SK-N-SH (cell line): ENCODE data around the gene WLS. TPM values are rescaled to one million over a fixed set of nuclear protein-coding genes. Genes with fewer than 3 reads are reported as not detected.
A peak's percentile ranks its signal among the peaks of the same experiment; 100 is the strongest.

Experiments used
- CTCF ChIA-PET: fragments of 300-600, 350-600 bp; formaldehyde crosslinking; extraction: SDS; loops from one replicate; lab custom pipeline; 2021; lab: Yijun Ruan, JAX
- POLR2A ChIA-PET: fragments of 350-600 bp; sonication (Branson Sonifier 250); formaldehyde crosslinking; extraction: SDS; loops from one replicate; lab custom pipeline; 2020; ENCODE audit warnings: antibody characterized with exemption, inconsistent platforms; lab: Yijun Ruan, JAX
- DNase-seq: peaks from one replicate; pipeline ENCODE4 v3.0.0; 2012
- H2AFZ ChIP-seq: fragments of 200-600 bp; sonication (generic); 2 replicates; pipeline ENCODE4 v1.8.1; 2016; ENCODE audit warnings: antibody characterized with exemption, mild to moderate bottlenecking, low read depth
- H3F3A ChIP-seq: fragments of 200-600 bp; sonication (generic); replicated peaks from 2 replicates; pipeline ENCODE3; 2016; ENCODE audit warnings: antibody characterized with exemption, mild to moderate bottlenecking; ENCODE audit not compliant: insufficient read depth
- H3K27ac ChIP-seq, 2 experiments: fragments of 200-500 bp in 1 of 2; fragments of 200-600 bp in 1 of 2; sonication (Bioruptor generic) in 1 of 2; sonication (generic), shearing (Covaris generic) in 1 of 2; 2 replicates each; pipeline versions ENCODE4 v1.5.1 to v1.6.1; 2014 to 2016; ENCODE audit warnings: low read depth in 2 of 2, inconsistent platforms in 1 of 2, low read length in 1 of 2, mild to moderate bottlenecking in 1 of 2, mixed read lengths in 1 of 2
- H3K27me3 ChIP-seq: fragments of 200-600 bp; sonication (generic), shearing (Covaris generic); 2 replicates; pipeline ENCODE4 v1.6.1; 2016; ENCODE audit warnings: mixed run types; ENCODE audit not compliant: insufficient read depth
- H3K36me3 ChIP-seq, 2 experiments: fragments of 200-500 bp in 1 of 2; fragments of 200-600 bp in 1 of 2; sonication (Bioruptor generic) in 1 of 2; sonication (generic) in 1 of 2; replicated peaks in 1 of 2; 2 replicates each; pipeline versions ENCODE3 to v1.5.1; 2014 to 2016; ENCODE audit warnings: low read length in 1 of 2, mild to moderate bottlenecking in 1 of 2; ENCODE audit not compliant: insufficient read depth in 2 of 2, control insufficient read depth in 1 of 2
- H3K4me1 ChIP-seq, 2 experiments: fragments of 200-500 bp in 1 of 2; fragments of 200-600 bp in 1 of 2; sonication (Bioruptor generic) in 1 of 2; sonication (generic), shearing (Covaris generic) in 1 of 2; 2 replicates each; pipeline versions ENCODE4 v1.5.1 to v1.6.1; 2014 to 2016; ENCODE audit warnings: low read depth in 1 of 2, low read length in 1 of 2, mixed run types in 1 of 2; ENCODE audit not compliant: insufficient read depth in 2 of 2, control insufficient read depth in 1 of 2
- H3K4me2 ChIP-seq: fragments of 200-600 bp; sonication (generic), shearing (Covaris generic); 2 replicates; pipeline ENCODE4 v1.6.1; 2017; ENCODE audit warnings: mixed run types
- H3K4me3 ChIP-seq, 2 experiments: fragments of 200-500 bp in 1 of 2; fragments of 200-600 bp in 1 of 2; sonication (Bioruptor generic) in 1 of 2; sonication (generic), shearing (Covaris generic) in 1 of 2; 2 replicates each; pipeline versions ENCODE4 v1.5.1 to v1.8.1; 2014 to 2016; ENCODE audit warnings: low read depth in 2 of 2, inconsistent platforms in 1 of 2, low read length in 1 of 2, mild to moderate bottlenecking in 1 of 2, mixed read lengths in 1 of 2, moderate library complexity in 1 of 2
- H3K79me2 ChIP-seq: fragments of 200-600 bp; sonication (generic); 2 replicates; pipeline ENCODE4 v1.8.1; 2017; ENCODE audit warnings: mild to moderate bottlenecking; ENCODE audit not compliant: insufficient read depth
- H3K9ac ChIP-seq: fragments of 200-600 bp; sonication (generic); 2 replicates; pipeline ENCODE4 v1.6.1; 2017; ENCODE audit warnings: mixed run types
- H3K9me2 ChIP-seq: fragments of 200-600 bp; sonication (generic); 2 replicates; pipeline ENCODE4 v1.6.1; 2017; ENCODE audit warnings: mixed run types
- H3K9me3 ChIP-seq: fragments of 200-600 bp; sonication (generic); 2 replicates; pipeline ENCODE4 v1.6.1; 2017; ENCODE audit warnings: mixed run types, mild to moderate bottlenecking, moderate library complexity
- H4K20me1 ChIP-seq: fragments of 200-600 bp; sonication (generic); 2 replicates; pipeline ENCODE4 v1.6.1; 2017; ENCODE audit warnings: mild to moderate bottlenecking, mixed run types; ENCODE audit not compliant: insufficient read depth
- CHD2 ChIP-seq: fragments of 150-350 bp; IDR thresholded peaks from 2 replicates; pipeline ENCODE4 v1.6.1; 2018; ENCODE audit warnings: low read length; ENCODE audit not compliant: partially characterized antibody
- ELF1 ChIP-seq: IDR thresholded peaks from 2 replicates; pipeline ENCODE4 v1.4.0; 2012
- NRF1 ChIP-seq: IDR thresholded peaks from 2 replicates; pipeline ENCODE4 v1.6.1; 2012; ENCODE audit warnings: low read depth, mild to moderate bottlenecking, low read length
- RAD21 ChIP-seq: IDR thresholded peaks from 2 replicates; pipeline ENCODE4 v1.6.1; 2012; ENCODE audit warnings: mild to moderate bottlenecking, low read length
- RCOR1 ChIP-seq: fragments of 150-350 bp; IDR thresholded peaks from 2 replicates; pipeline ENCODE4 v1.6.1; 2017; ENCODE audit warnings: antibody characterized with exemption, low read length
- REST ChIP-seq: IDR thresholded peaks from 2 replicates; pipeline ENCODE4 v1.6.1; 2012; ENCODE audit warnings: mild to moderate bottlenecking, low read depth, low read length, moderate library complexity
- TEAD4 ChIP-seq: IDR thresholded peaks from 2 replicates; pipeline ENCODE4 v1.4.0; 2012; ENCODE audit warnings: mild to moderate bottlenecking, borderline replicate concordance; ENCODE audit not compliant: insufficient read depth
- YY1 ChIP-seq: IDR thresholded peaks from 2 replicates; pipeline ENCODE4 v1.4.0; 2012; ENCODE audit warnings: low read depth, mild to moderate bottlenecking
- ZBTB33 ChIP-seq: IDR thresholded peaks from 2 replicates; pipeline ENCODE4 v1.4.0; 2012; ENCODE audit warnings: low read depth, borderline replicate concordance
- WGBS: methylation state at CpG from one replicate; pipeline ENCODE4 v1.1.6; 2017; ENCODE audit warnings: low lambda C conversion rate; 5-methylcytosine and 5-hydroxymethylcytosine counted together
- polyA plus RNA-seq, 3 experiments: library from polyadenylated mRNA; depleted of rRNA; stranded (reverse); fragments of >200 nt; gene quantifications; 2 replicates each; pipeline ENCODE4 v1.2.3, GENCODE V29; 2012

Gene WLS
- polyA plus RNA-seq, 1 of the 3 experiments (the other 2 are of a cell fraction) = 69.0 TPM

- no peak overlapping the region for H2AFZ ChIP-seq
- H3K4me2 ChIP-seq = peak overlapping the region; percentile 94
- H3K9me2 ChIP-seq = no peaks in the 10 kb centered on the region
- TF ChIP-seq RCOR1 (no peak), ELF1 (no peak), RAD21 (no peak), YY1 (no peak)
- peaks cover 50% of the 10 kb centered on the region for H3K79me2 ChIP-seq
- H4K20me1 ChIP-seq = peaks cover 12% of the 10 kb centered on the region; the same call in 1 of the 2 replicates
- POLR2A ChIA-PET = interaction anchor here (1.2 kb wide), 1 partner anchor 108 kb away, joined by 3 read pairs; no protein-coding TSS in a partner anchor
- peak overlapping the region; percentile 87 to 89; a peak in 3 of 4 replicates for H3K4me3 ChIP-seq
- H3F3A ChIP-seq = peaks cover 14% of the 10 kb centered on the region
- 92% methylated on average over 7 of the region's 7 CpGs for WGBS
- H3K36me3 ChIP-seq = peaks cover under 1 to 11% of the 10 kb centered on the region in 2 experiments
- no peaks in the 10 kb centered on the region for H3K9me3 ChIP-seq
- H3K27me3 ChIP-seq = no peaks in the 10 kb centered on the region
- CTCF ChIA-PET = interaction anchor here (0.8 to 2.6 kb wide), 7 partner anchors 8 to 113 kb away, joined by 3 to 13 read pairs (median 4); no protein-coding TSS in a partner anchor
- no peak overlapping the region; a peak in 1 of 4 replicates for H3K27ac ChIP-seq
- H3K4me1 ChIP-seq = peaks cover 12 to 19% of the 10 kb centered on the region in 2 experiments; a peak in 3 of 4 replicates
- no peak for DNase-seq
- H3K9ac ChIP-seq = no peak overlapping the region; the same call in 1 of the 2 replicates
Measured at GRCh38 chr1:68229650-68230483, 2.5 kb downstream of the WLS start.

- no peak overlapping the region for H3K4me3 ChIP-seq
- CTCF ChIA-PET = interaction anchor here (1.6 kb wide), 2 partner anchors 14 to 109 kb away, joined by 3 to 4 read pairs; no protein-coding TSS in a partner anchor
Measured at GRCh38 chr1:68228851-68229250, 3.5 kb downstream of the WLS start.

More at GRCh38 chr1:68228851-68229250, 3.5 kb downstream of the WLS start:
- H3K27me3 ChIP-seq = no peaks in the 10 kb centered on the region
- no peak for TF ChIP-seq REST
- no peak for TF ChIP-seq NRF1
- no peak for TF ChIP-seq CHD2
- TF ChIP-seq ZBTB33 = no peak
- no peak for TF ChIP-seq TEAD4
- 0 out of 2 replicates have a peak overlapping the region, but pooled peaks have one; percentile 6 for H2AFZ ChIP-seq
- H3K4me1 ChIP-seq = peaks cover 12 to 19% of the 10 kb centered on the region in 2 experiments; a peak in 3 of 4 replicates
- no peaks in the 10 kb centered on the region for H3K9me3 ChIP-seq
- H3K79me2 ChIP-seq = peaks cover 50% of the 10 kb centered on the region
- H3K9ac ChIP-seq = no peak overlapping the region
- H3K9me2 ChIP-seq = no peaks in the 10 kb centered on the region
- H3K27ac ChIP-seq = peak overlapping the region in 1 of 2 experiments; percentile 14; a peak in 1 of 4 replicates
- peaks cover 14% of the 10 kb centered on the region for H3F3A ChIP-seq
- H3K36me3 ChIP-seq = peaks cover 2 to 11% of the 10 kb centered on the region in 2 experiments
- peak overlapping the region; percentile 94; the same call in 1 of the 2 replicates for H3K4me2 ChIP-seq
- DNase-seq = no peak
- H4K20me1 ChIP-seq = peaks cover 12% of the 10 kb centered on the region; the same call in 1 of the 2 replicates
- WGBS = 84% methylated on average over 3 of the region's 3 CpGs
- POLR2A ChIA-PET = no interaction called here
